Measurements from ENCODE around the gene WAC. TPM values are rescaled to one million over a fixed set of nuclear protein-coding genes. Genes with fewer than 3 reads are reported as not detected.
"Not testable (repeated sequence)": the region's sequence is repeated elsewhere in the genome, so short reads cannot be mapped to it uniquely, and the experiment has no call there.

Gene WAC
- total RNA-seq, 2 donors from 2014 or later: 171 to 195 TPM

GRCh38 chr10:28505359-28505959 lies 27.5 kb upstream of the WAC start:
- ATAC-seq: no peak
- Mint-ChIP-seq H3K4me1 (no peaks in the 10 kb centered on the region), H3K4me3 (no peak overlapping the region), H3K27ac (no peak overlapping the region), H3K27me3 (no peaks in the 10 kb centered on the region), H3K36me3 (ENCODE audit: low read depth) (peaks cover 2% of the 10 kb centered on the region)
- no peaks in the 10 kb centered on the region for H3K9me3 ChIP-seq (ENCODE audit: control insufficient read depth, low read length, poor library complexity, severe bottlenecking)
- no peak for DNase-seq

- Mint-ChIP-seq H3K27me3 (no peaks in the 10 kb centered on the region), H3K4me3 (no peak overlapping the region), H3K4me1 (no peaks in the 10 kb centered on the region), H3K27ac (no peak overlapping the region), H3K36me3 (ENCODE audit: low read depth) (peaks cover 2% of the 10 kb centered on the region)
- H3K9me3 ChIP-seq (ENCODE audit: control insufficient read depth, low read length, poor library complexity, severe bottlenecking): no peaks in the 10 kb centered on the region
- ATAC-seq (no peak), DNase-seq (no peak)
Observed at GRCh38 chr10:28508304-28508925, 24.5 kb upstream of the WAC start.

GRCh38 chr10:28509286-28509685 lies 23.6 kb upstream of the WAC start:
- Mint-ChIP-seq H3K4me3 (no peak overlapping the region), H3K36me3 (ENCODE audit: low read depth) (peaks cover 2% of the 10 kb centered on the region), H3K27ac (no peak overlapping the region)

GRCh38 chr10:28514648-28515047 lies 18.3 kb upstream of the WAC start:
- ATAC-seq (no peak), DNase-seq (no peak)
- no peaks in the 10 kb centered on the region for H3K27me3 Mint-ChIP-seq
- no peak overlapping the region for H3K27ac Mint-ChIP-seq
- no peaks in the 10 kb centered on the region for H3K4me1 Mint-ChIP-seq
- H3K4me3 Mint-ChIP-seq: no peak overlapping the region
- no peaks in the 10 kb centered on the region for H3K36me3 Mint-ChIP-seq (ENCODE audit: low read depth)
- H3K9me3 ChIP-seq (ENCODE audit: control insufficient read depth, low read length, poor library complexity, severe bottlenecking): peaks cover 8% of the 10 kb centered on the region

More at GRCh38 chr10:28509286-28509685, 23.6 kb upstream of the WAC start:
- ATAC-seq: no peak
- H3K4me1 Mint-ChIP-seq: no peaks in the 10 kb centered on the region
- no peaks in the 10 kb centered on the region for H3K9me3 ChIP-seq (ENCODE audit: control insufficient read depth, low read length, poor library complexity, severe bottlenecking)
- no peak for DNase-seq
- no peaks in the 10 kb centered on the region for H3K27me3 Mint-ChIP-seq

GRCh38 chr10:28520346-28520745 lies 12.6 kb upstream of the WAC start:
- DNase-seq (no peak), ATAC-seq (no peak)
- Mint-ChIP-seq H3K4me3 (no peak overlapping the region), H3K36me3 (ENCODE audit: low read depth) (peaks cover 2% of the 10 kb centered on the region), H3K27me3 (no peaks in the 10 kb centered on the region), H3K4me1 (no peaks in the 10 kb centered on the region), H3K27ac (no peak overlapping the region)
- H3K9me3 ChIP-seq (ENCODE audit: control insufficient read depth, low read length, poor library complexity, severe bottlenecking): peaks cover 15% of the 10 kb centered on the region

GRCh38 chr10:28520828-28521227 lies 12.1 kb upstream of the WAC start:
- H3K4me3 Mint-ChIP-seq; ATAC-seq; H3K4me1 Mint-ChIP-seq; H3K27ac Mint-ChIP-seq; H3K36me3 Mint-ChIP-seq (ENCODE audit: low read depth); DNase-seq; H3K27me3 Mint-ChIP-seq: not testable (repeated sequence)
- H3K9me3 ChIP-seq (ENCODE audit: control insufficient read depth, low read length, poor library complexity, severe bottlenecking): peaks cover 15% of the 10 kb centered on the region

GRCh38 chr10:28521961-28522360 lies 11.0 kb upstream of the WAC start:
- not testable (repeated sequence) for DNase-seq; H3K4me3 Mint-ChIP-seq; H3K27ac Mint-ChIP-seq; ATAC-seq; H3K4me1 Mint-ChIP-seq; H3K36me3 Mint-ChIP-seq (ENCODE audit: low read depth); H3K27me3 Mint-ChIP-seq
- H3K9me3 ChIP-seq (ENCODE audit: control insufficient read depth, low read length, poor library complexity, severe bottlenecking): peaks cover 13% of the 10 kb centered on the region

GRCh38 chr10:28523725-28524252 lies 9.1 kb upstream of the WAC start:
- DNase-seq: no peak
- no peak overlapping the region for H3K27ac Mint-ChIP-seq
- no peak for ATAC-seq
- peaks cover 4% of the 10 kb centered on the region for H3K4me1 Mint-ChIP-seq
- H3K9me3 ChIP-seq (ENCODE audit: control insufficient read depth, low read length, poor library complexity, severe bottlenecking): peaks cover 7% of the 10 kb centered on the region
- H3K36me3 Mint-ChIP-seq (ENCODE audit: low read depth): peaks cover 4% of the 10 kb centered on the region
- H3K27me3 Mint-ChIP-seq: no peaks in the 10 kb centered on the region
- no peak overlapping the region for H3K4me3 Mint-ChIP-seq

GRCh38 chr10:28530751-28531150 lies 2.2 kb upstream of the WAC start:
- no peak for DNase-seq
- H3K27ac Mint-ChIP-seq: peak overlapping the region; percentile 96
- peaks cover 10% of the 10 kb centered on the region for H3K36me3 Mint-ChIP-seq (ENCODE audit: low read depth)

GRCh38 chr10:28533186-28533564 lies 257 bp downstream of the WAC start:
- H3K36me3 Mint-ChIP-seq (ENCODE audit: low read depth): peaks cover 12% of the 10 kb centered on the region

More at GRCh38 chr10:28530751-28531150, 2.2 kb upstream of the WAC start:
- no peak for ATAC-seq
- Mint-ChIP-seq H3K4me1 (peaks cover 41% of the 10 kb centered on the region), H3K27me3 (no peaks in the 10 kb centered on the region), H3K4me3 (peak overlapping the region; percentile 92)
- H3K9me3 ChIP-seq (ENCODE audit: control insufficient read depth, low read length, poor library complexity, severe bottlenecking): no peaks in the 10 kb centered on the region

GRCh38 chr10:28533571-28534304 lies 820 bp downstream of the WAC start:
- peaks cover 12% of the 10 kb centered on the region for H3K36me3 Mint-ChIP-seq (ENCODE audit: low read depth)
- H3K27ac Mint-ChIP-seq: peak overlapping the region; percentile 96
- DNase-seq: peak; percentile 38 to 61 (median 55)
- H3K27me3 Mint-ChIP-seq: no peaks in the 10 kb centered on the region
- H3K9me3 ChIP-seq (ENCODE audit: control insufficient read depth, low read length, poor library complexity, severe bottlenecking): no peaks in the 10 kb centered on the region
- ATAC-seq: peak; percentile 27
- H3K4me1 Mint-ChIP-seq: peaks cover 55% of the 10 kb centered on the region
- H3K4me3 Mint-ChIP-seq: peak overlapping the region; percentile 92

More at GRCh38 chr10:28533186-28533564, 257 bp downstream of the WAC start:
- Mint-ChIP-seq H3K27ac (peak overlapping the region; percentile 96), H3K4me1 (peaks cover 55% of the 10 kb centered on the region), H3K27me3 (no peaks in the 10 kb centered on the region), H3K4me3 (peak overlapping the region; percentile 92)
- no peak for DNase-seq
- ATAC-seq: no peak
- no peaks in the 10 kb centered on the region for H3K9me3 ChIP-seq (ENCODE audit: control insufficient read depth, low read length, poor library complexity, severe bottlenecking)

- no peaks in the 10 kb centered on the region for H3K9me3 ChIP-seq (ENCODE audit: control insufficient read depth, low read length, poor library complexity, severe bottlenecking)
- H3K4me1 Mint-ChIP-seq: peaks cover 44% of the 10 kb centered on the region
- peak overlapping the region; percentile 96 for H3K27ac Mint-ChIP-seq
- ATAC-seq (no peak), DNase-seq (no peak)
- peak overlapping the region; percentile 21 for H3K4me3 Mint-ChIP-seq
- H3K36me3 Mint-ChIP-seq (ENCODE audit: low read depth): peaks cover 7% of the 10 kb centered on the region
- no peaks in the 10 kb centered on the region for H3K27me3 Mint-ChIP-seq
Observed at GRCh38 chr10:28535846-28536245, 2.9 kb downstream of the WAC start.

- H3K4me1 Mint-ChIP-seq: peaks cover 45% of the 10 kb centered on the region
- no peaks in the 10 kb centered on the region for H3K9me3 ChIP-seq (ENCODE audit: control insufficient read depth, low read length, poor library complexity, severe bottlenecking)
- no peak overlapping the region for H3K27ac Mint-ChIP-seq
- H3K4me3 Mint-ChIP-seq: no peak overlapping the region
- H3K36me3 Mint-ChIP-seq (ENCODE audit: low read depth): peaks cover 10% of the 10 kb centered on the region
- H3K27me3 Mint-ChIP-seq: no peaks in the 10 kb centered on the region
- ATAC-seq (no peak), DNase-seq (no peak)
Observed at GRCh38 chr10:28538595-28538994, 5.7 kb downstream of the WAC start.

All from T-helper 17 cell (primary cell).